Loucy (cell line): Measurements from ENCODE around the gene PCDHGB4.
A peak's percentile ranks its signal among the peaks of the same experiment; 100 is the strongest.
"Not testable (repeated sequence)": the region's sequence is repeated elsewhere in the genome, so short reads cannot be mapped to it uniquely, and the experiment has no call there.

Experiments
- H2AFZ ChIP-seq: fragments of 200-600 bp; sonication (generic); 2 replicates; pipeline ENCODE4 v1.6.0; 2016; ENCODE audit warnings: antibody characterized with exemption, mild to moderate bottlenecking, low read length, moderate library complexity
- H3F3A ChIP-seq: fragments of 200-600 bp; 2 replicates; pipeline ENCODE4 v1.6.0; 2016; ENCODE audit warnings: antibody characterized with exemption, low read depth, mild to moderate bottlenecking
- H3K27me3 ChIP-seq: fragments of 200-600 bp; sonication (generic); 2 replicates; pipeline ENCODE4 v1.6.1; 2014; ENCODE audit warnings: low read length, mild to moderate bottlenecking; ENCODE audit not compliant: insufficient read depth, poor library complexity, severe bottlenecking
- H3K36me3 ChIP-seq: fragments of 200-600 bp; sonication (generic); 2 replicates; pipeline ENCODE4 v1.6.1; 2016; ENCODE audit warnings: low read length; ENCODE audit not compliant: insufficient read depth
- H3K4me1 ChIP-seq: fragments of 200-600 bp; sonication (generic); 2 replicates; pipeline ENCODE4 v1.5.1; 2014; ENCODE audit warnings: low read length, mild to moderate bottlenecking; ENCODE audit not compliant: insufficient read depth, poor library complexity, severe bottlenecking
- H3K4me2 ChIP-seq: fragments of 200-600 bp; sonication (generic); 2 replicates; pipeline ENCODE4 v1.6.0; 2014; ENCODE audit warnings: antibody characterized with exemption, low read length, low read depth, mild to moderate bottlenecking; ENCODE audit not compliant: poor library complexity, severe bottlenecking
- H3K4me3 ChIP-seq: fragments of 200-600 bp; sonication (generic); 2 replicates; pipeline ENCODE4 v1.5.1; 2014; ENCODE audit warnings: low read length, mild to moderate bottlenecking, mixed read lengths; ENCODE audit not compliant: poor library complexity, severe bottlenecking
- H3K79me2 ChIP-seq: fragments of 200-600 bp; sonication (generic); 2 replicates; pipeline ENCODE4 v1.6.1; 2014; ENCODE audit warnings: low read length; ENCODE audit not compliant: insufficient read depth
- H3K9ac ChIP-seq: fragments of 200-600 bp; sonication (generic); 2 replicates; pipeline ENCODE4 v1.6.0; 2014; ENCODE audit warnings: mild to moderate bottlenecking, low read depth, low read length, moderate library complexity; ENCODE audit not compliant: poor library complexity, severe bottlenecking
- H3K9me2 ChIP-seq: fragments of 200-600 bp; sonication (generic); replicated peaks from 2 replicates; pipeline ENCODE4 v1.6.1; 2016; ENCODE audit warnings: low read depth, low read length, mixed read lengths
- H3K9me3 ChIP-seq: fragments of 200-600 bp; sonication (generic); 2 replicates; pipeline ENCODE4 v1.6.1; 2014; ENCODE audit warnings: mild to moderate bottlenecking, antibody characterized with exemption, low read length, low read depth; ENCODE audit not compliant: insufficient read depth
- H4K20me1 ChIP-seq: fragments of 200-600 bp; sonication (generic); 2 replicates; pipeline ENCODE4 v1.6.0; 2014; ENCODE audit warnings: antibody characterized with exemption, low read length, mild to moderate bottlenecking; ENCODE audit not compliant: insufficient read depth, poor library complexity, severe bottlenecking
- CTCF ChIP-seq: fragments of 200-600 bp; sonication (generic); conservative IDR thresholded peaks from 2 replicates; pipeline ENCODE4 v1.5.1; 2014; ENCODE audit warnings: mild to moderate bottlenecking, antibody characterized with exemption, low read length
- EZH2phosphoT487 ChIP-seq: fragments of 200-600 bp; IDR thresholded peaks from 2 replicates; pipeline ENCODE4 v1.6.1; 2018; ENCODE audit warnings: antibody characterized with exemption, mild to moderate bottlenecking, moderate library complexity, borderline replicate concordance

The PCDHGB4 gene

DNA sequence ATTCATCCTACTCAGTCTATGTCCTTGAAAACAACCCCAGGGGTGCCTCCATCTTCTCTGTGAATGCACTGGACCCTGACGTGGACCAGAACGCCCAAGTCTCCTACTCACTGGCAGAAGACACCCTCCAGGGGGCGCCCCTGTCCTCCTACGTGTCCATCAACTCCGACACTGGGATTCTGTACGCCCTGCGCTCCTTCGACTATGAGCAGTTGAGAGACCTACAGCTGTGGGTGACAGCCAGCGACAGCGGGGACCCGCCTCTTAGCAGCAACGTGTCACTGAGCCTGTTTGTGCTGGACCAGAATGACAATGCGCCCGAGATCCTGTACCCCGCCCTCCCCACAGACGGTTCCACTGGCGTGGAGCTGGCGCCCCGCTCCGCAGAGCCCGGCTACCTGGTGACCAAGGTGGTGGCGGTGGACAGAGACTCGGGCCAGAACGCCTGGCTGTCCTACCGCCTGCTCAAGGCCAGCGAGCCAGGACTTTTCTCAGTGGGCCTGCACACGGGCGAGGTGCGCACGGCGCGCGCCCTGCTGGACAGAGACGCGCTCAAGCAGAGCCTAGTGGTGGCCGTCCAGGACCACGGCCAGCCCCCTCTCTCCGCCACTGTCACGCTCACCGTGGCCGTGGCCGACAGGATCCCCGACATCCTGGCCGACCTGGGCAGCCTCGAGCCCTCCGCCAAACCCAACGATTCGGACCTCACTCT, 11.9 kb upstream of the PCDHGB4 start:
- not testable (repeated sequence) for H3K9me3 ChIP-seq, H3K4me3 ChIP-seq, H3F3A ChIP-seq, H4K20me1 ChIP-seq, H2AFZ ChIP-seq, H3K27me3 ChIP-seq, H3K9me2 ChIP-seq, H3K4me2 ChIP-seq, H3K36me3 ChIP-seq, H3K4me1 ChIP-seq, H3K79me2 ChIP-seq, H3K9ac ChIP-seq
- 0 out of 2 replicates have a peak, but pooled peaks have one; percentile 18 for TF ChIP-seq CTCF

- Histone ChIP-seq H2AFZ (no peak within 1 kb of the TSS), H3K9me3 (no peaks in the 10 kb centered on the region), H3K79me2 (no peaks in the 10 kb centered on the region), H3K9me2 (no peaks in the 10 kb centered on the region), H3K4me1 (no peaks in the 10 kb centered on the region), H3F3A (no peaks in the 10 kb centered on the region), H3K4me2 (no peak within 1 kb of the TSS), H3K27me3 (no peaks in the 10 kb centered on the region), H3K4me3 (no peak within 1 kb of the TSS), H4K20me1 (no peaks in the 10 kb centered on the region), H3K9ac (no peak within 1 kb of the TSS), H3K36me3 (no peaks in the 10 kb centered on the region)
- TF ChIP-seq EZH2phosphoT487 (no peak), CTCF (no peak)
Measured at GRCh38 chr5:141382469-141383294, 4.8 kb upstream of the PCDHGB4 start, which contains the start of gene PCDHGA7. PCDHGA7 (plus strand) TSS chr5:141382742; CDS start chr5:141382900, 158 bp downstream.

DNA sequence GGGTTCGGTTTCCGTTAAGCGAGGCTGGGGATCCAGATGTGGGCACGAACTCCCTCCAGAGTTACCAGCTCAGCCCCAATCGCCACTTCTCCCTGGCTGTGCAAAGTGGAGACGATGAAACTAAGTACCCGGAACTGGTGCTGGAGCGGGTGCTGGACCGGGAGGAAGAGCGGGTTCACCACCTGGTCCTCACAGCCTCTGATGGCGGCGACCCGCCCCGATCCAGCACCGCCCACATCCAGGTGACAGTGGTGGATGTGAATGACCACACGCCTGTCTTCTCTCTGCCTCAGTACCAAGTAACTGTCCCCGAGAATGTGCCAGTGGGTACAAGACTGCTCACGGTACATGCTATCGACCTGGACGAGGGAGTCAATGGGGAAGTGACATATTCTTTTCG, 4.2 kb upstream of the PCDHGB4 start:
- H3K9me3 ChIP-seq, result no peaks in the 10 kb centered on the region
- TF ChIP-seq CTCF, result no peak
- no peak for TF ChIP-seq EZH2phosphoT487
- no peaks in the 10 kb centered on the region for H3K9me2 ChIP-seq
- no peak overlapping the region for H3K4me2 ChIP-seq
- H2AFZ ChIP-seq, result no peak overlapping the region
- no peaks in the 10 kb centered on the region for H3K79me2 ChIP-seq
- no peaks in the 10 kb centered on the region for H3K27me3 ChIP-seq
- no peaks in the 10 kb centered on the region for H3K36me3 ChIP-seq
- H3K9ac ChIP-seq, result no peak overlapping the region
- no peak overlapping the region for H3K4me3 ChIP-seq
- no peaks in the 10 kb centered on the region for H3F3A ChIP-seq
- H4K20me1 ChIP-seq, result no peaks in the 10 kb centered on the region
- no peaks in the 10 kb centered on the region for H3K4me1 ChIP-seq
